ENCODE measurements around the gene CCDC134.

The CCDC134 gene

DNA sequence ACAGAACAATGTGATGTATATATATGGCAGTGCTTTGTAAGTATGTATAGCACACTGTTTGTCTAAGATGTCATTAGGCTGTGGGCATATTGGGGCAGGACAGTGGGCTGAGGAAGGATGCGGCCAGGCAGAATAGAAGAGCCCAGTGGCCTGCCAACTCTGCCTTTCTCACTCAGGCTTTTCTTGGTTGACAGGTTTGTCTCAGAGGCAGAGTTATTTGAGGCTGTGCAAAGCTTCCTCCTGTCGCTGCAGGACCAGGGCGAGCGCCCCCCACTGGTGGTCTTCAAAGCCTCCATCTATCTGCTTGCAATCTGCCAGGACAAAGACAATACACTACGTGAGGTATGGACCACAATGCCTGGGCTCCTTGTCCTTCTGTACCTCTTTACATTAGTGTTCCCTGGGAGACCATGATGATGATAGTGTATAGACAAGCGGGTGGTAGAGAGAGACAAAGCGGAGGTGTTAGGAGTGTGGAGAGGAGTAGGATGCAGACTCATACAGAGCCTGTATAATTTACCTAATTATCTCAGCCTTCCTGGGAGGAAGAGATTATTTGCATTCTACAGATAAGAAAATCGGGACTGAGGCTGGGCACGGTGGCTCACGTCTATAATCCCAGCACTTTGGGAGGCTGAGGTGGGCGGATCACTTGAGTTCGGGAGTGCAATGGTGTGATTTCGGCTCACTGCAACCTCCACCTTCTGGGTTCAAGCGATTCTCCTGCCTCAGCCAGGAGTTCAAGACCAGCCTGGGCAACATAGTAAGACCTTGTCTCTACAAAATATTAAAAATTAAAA lies 37.3 kb upstream of the CCDC134 start (continued):
- TF ChIP-seq, protein P1, sequence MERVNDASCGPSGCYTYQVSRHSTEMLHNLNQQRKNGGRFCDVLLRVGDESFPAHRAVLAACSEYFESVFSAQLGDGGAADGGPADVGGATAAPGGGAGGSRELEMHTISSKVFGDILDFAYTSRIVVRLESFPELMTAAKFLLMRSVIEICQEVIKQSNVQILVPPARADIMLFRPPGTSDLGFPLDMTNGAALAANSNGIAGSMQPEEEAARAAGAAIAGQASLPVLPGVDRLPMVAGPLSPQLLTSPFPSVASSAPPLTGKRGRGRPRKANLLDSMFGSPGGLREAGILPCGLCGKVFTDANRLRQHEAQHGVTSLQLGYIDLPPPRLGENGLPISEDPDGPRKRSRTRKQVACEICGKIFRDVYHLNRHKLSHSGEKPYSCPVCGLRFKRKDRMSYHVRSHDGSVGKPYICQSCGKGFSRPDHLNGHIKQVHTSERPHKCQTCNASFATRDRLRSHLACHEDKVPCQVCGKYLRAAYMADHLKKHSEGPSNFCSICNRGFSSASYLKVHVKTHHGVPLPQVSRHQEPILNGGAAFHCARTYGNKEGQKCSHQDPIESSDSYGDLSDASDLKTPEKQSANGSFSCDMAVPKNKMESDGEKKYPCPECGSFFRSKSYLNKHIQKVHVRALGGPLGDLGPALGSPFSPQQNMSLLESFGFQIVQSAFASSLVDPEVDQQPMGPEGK (CRISPR knock-in tag; IDR thresholded peaks at IDR 0.05; ENCODE audit: borderline replicate concordance): no peak

DNA sequence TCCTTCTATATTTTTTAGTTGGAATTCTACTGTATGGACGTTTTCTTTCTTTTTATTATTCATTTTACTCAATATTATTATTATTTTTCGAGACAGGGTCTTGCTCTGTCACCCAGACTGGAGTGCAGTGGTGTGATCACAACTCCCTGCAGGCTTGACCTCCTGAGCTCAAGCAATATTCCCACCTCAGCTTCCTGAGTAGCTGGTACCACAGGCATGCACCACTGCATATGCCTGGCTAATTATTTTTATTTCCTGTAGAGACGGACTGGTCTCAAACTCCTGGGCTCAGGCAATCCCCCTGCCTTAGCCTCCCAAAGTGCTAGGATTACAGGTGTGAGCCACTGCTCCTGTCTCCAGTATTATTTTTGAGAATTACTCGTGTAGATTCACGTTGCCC lies 34.0 kb upstream of the CCDC134 start:
- no peak for ATAC-seq
- TF ChIP-seq GLIS3 (CRISPR knock-in tag; IDR thresholded peaks at IDR 0.05) (no peak), ZFP3 (CRISPR knock-in tag; IDR thresholded peaks at IDR 0.05) (no peak), PPARA (CRISPR knock-in tag; IDR thresholded peaks at IDR 0.05; ENCODE audit: borderline replicate concordance) (no peak), ZC3H10 (CRISPR knock-in tag; IDR thresholded peaks at IDR 0.05) (no peak), TCF4 (CRISPR knock-in tag; IDR thresholded peaks at IDR 0.05; ENCODE audit: borderline replicate concordance) (no peak), ZNF70 (CRISPR knock-in tag; IDR thresholded peaks at IDR 0.05) (no peak), SNAI2 (CRISPR knock-in tag; IDR thresholded peaks at IDR 0.05) (no peak), TOX (CRISPR knock-in tag; IDR thresholded peaks at IDR 0.05; ENCODE audit: borderline replicate concordance) (no peak), ESRRG (CRISPR knock-in tag; IDR thresholded peaks at IDR 0.05) (no peak), RARB (CRISPR knock-in tag; IDR thresholded peaks at IDR 0.05) (no peak), ARNTL (CRISPR knock-in tag; IDR thresholded peaks at IDR 0.05; ENCODE audit: borderline replicate concordance, low read depth) (no peak), BACH2 (CRISPR knock-in tag; IDR thresholded peaks at IDR 0.05; ENCODE audit: borderline replicate concordance) (no peak)
- TF ChIP-seq, protein P1 (CRISPR knock-in tag; IDR thresholded peaks at IDR 0.05; ENCODE audit: borderline replicate concordance): no peak
- TF ChIP-seq, protein P2, sequence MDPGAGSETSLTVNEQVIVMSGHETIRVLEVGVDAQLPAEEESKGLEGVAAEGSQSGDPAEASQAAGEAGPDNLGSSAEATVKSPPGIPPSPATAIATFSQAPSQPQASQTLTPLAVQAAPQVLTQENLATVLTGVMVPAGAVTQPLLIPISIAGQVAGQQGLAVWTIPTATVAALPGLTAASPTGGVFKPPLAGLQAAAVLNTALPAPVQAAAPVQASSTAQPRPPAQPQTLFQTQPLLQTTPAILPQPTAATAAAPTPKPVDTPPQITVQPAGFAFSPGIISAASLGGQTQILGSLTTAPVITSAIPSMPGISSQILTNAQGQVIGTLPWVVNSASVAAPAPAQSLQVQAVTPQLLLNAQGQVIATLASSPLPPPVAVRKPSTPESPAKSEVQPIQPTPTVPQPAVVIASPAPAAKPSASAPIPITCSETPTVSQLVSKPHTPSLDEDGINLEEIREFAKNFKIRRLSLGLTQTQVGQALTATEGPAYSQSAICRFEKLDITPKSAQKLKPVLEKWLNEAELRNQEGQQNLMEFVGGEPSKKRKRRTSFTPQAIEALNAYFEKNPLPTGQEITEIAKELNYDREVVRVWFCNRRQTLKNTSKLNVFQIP (CRISPR knock-in tag; IDR thresholded peaks at IDR 0.05; ENCODE audit: borderline replicate concordance, low read depth): no peak
- TF ChIP-seq, protein P3, sequence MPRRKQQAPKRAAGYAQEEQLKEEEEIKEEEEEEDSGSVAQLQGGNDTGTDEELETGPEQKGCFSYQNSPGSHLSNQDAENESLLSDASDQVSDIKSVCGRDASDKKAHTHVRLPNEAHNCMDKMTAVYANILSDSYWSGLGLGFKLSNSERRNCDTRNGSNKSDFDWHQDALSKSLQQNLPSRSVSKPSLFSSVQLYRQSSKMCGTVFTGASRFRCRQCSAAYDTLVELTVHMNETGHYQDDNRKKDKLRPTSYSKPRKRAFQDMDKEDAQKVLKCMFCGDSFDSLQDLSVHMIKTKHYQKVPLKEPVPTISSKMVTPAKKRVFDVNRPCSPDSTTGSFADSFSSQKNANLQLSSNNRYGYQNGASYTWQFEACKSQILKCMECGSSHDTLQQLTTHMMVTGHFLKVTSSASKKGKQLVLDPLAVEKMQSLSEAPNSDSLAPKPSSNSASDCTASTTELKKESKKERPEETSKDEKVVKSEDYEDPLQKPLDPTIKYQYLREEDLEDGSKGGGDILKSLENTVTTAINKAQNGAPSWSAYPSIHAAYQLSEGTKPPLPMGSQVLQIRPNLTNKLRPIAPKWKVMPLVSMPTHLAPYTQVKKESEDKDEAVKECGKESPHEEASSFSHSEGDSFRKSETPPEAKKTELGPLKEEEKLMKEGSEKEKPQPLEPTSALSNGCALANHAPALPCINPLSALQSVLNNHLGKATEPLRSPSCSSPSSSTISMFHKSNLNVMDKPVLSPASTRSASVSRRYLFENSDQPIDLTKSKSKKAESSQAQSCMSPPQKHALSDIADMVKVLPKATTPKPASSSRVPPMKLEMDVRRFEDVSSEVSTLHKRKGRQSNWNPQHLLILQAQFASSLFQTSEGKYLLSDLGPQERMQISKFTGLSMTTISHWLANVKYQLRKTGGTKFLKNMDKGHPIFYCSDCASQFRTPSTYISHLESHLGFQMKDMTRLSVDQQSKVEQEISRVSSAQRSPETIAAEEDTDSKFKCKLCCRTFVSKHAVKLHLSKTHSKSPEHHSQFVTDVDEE (CRISPR knock-in tag; IDR thresholded peaks at IDR 0.05): no peak
- TF ChIP-seq, protein P4, sequence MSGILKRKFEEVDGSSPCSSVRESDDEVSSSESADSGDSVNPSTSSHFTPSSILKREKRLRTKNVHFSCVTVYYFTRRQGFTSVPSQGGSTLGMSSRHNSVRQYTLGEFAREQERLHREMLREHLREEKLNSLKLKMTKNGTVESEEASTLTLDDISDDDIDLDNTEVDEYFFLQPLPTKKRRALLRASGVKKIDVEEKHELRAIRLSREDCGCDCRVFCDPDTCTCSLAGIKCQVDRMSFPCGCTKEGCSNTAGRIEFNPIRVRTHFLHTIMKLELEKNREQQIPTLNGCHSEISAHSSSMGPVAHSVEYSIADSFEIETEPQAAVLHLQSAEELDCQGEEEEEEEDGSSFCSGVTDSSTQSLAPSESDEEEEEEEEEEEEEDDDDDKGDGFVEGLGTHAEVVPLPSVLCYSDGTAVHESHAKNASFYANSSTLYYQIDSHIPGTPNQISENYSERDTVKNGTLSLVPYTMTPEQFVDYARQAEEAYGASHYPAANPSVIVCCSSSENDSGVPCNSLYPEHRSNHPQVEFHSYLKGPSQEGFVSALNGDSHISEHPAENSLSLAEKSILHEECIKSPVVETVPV (CRISPR knock-in tag; IDR thresholded peaks at IDR 0.05): no peak

DNA sequence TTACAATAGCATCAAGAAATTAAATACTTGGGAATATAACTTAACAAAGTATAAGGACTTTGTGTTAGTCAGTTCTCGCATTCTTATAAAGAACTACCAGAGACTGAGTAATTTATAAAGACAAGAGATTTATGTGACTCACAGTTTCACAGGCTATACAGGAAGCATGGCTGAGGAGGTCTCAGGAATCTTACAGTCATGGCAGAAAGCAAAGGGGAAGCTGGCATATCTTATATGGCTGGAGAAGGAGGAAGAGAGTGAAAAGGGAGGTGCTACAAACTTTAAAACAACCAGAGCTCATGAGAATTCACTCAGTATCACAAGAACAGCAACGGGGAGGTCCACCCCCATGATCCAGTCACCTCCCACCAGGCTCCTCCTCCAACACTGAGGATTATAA lies 32.0 kb upstream of the CCDC134 start:
- TF ChIP-seq ZNF70 (CRISPR knock-in tag; IDR thresholded peaks at IDR 0.05): no peak
- no peak for TF ChIP-seq GLIS3 (CRISPR knock-in tag; IDR thresholded peaks at IDR 0.05)
- TF ChIP-seq ZNF565 (CRISPR knock-in tag; conservative IDR thresholded peaks at IDR 0.05; ENCODE audit: low read depth): no peak
- TF ChIP-seq, protein P5, sequence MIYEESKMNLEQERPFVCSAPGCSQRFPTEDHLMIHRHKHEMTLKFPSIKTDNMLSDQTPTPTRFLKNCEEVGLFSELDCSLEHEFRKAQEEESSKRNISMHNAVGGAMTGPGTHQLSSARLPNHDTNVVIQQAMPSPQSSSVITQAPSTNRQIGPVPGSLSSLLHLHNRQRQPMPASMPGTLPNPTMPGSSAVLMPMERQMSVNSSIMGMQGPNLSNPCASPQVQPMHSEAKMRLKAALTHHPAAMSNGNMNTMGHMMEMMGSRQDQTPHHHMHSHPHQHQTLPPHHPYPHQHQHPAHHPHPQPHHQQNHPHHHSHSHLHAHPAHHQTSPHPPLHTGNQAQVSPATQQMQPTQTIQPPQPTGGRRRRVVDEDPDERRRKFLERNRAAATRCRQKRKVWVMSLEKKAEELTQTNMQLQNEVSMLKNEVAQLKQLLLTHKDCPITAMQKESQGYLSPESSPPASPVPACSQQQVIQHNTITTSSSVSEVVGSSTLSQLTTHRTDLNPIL (CRISPR knock-in tag; IDR thresholded peaks at IDR 0.05; ENCODE audit: low read depth): no peak
- TF ChIP-seq TOX (CRISPR knock-in tag; IDR thresholded peaks at IDR 0.05; ENCODE audit: borderline replicate concordance): no peak
- TF ChIP-seq ZC3H10 (CRISPR knock-in tag; IDR thresholded peaks at IDR 0.05): no peak
- TF ChIP-seq, protein P2 (CRISPR knock-in tag; IDR thresholded peaks at IDR 0.05; ENCODE audit: borderline replicate concordance, low read depth): no peak
- TF ChIP-seq, protein P4 (CRISPR knock-in tag; IDR thresholded peaks at IDR 0.05): no peak
- TF ChIP-seq BACH2 (CRISPR knock-in tag; IDR thresholded peaks at IDR 0.05; ENCODE audit: borderline replicate concordance): no peak
- no peak for TF ChIP-seq RARB (CRISPR knock-in tag; IDR thresholded peaks at IDR 0.05)
- TF ChIP-seq ZFP3 (CRISPR knock-in tag; IDR thresholded peaks at IDR 0.05): no peak
- ATAC-seq: no peak
